SIG-M5 (cell line): ENCODE measurements around the gene CFAP47.
"Not testable (repeated sequence)": the region's sequence is repeated elsewhere in the genome, so short reads cannot be mapped to it uniquely, and the experiment has no call there.

Experiments
- DNase-seq: peaks from one replicate; lab custom pipeline; 2025; lab: John Stamatoyannopoulos, UW

CFAP47 gene, protein sequence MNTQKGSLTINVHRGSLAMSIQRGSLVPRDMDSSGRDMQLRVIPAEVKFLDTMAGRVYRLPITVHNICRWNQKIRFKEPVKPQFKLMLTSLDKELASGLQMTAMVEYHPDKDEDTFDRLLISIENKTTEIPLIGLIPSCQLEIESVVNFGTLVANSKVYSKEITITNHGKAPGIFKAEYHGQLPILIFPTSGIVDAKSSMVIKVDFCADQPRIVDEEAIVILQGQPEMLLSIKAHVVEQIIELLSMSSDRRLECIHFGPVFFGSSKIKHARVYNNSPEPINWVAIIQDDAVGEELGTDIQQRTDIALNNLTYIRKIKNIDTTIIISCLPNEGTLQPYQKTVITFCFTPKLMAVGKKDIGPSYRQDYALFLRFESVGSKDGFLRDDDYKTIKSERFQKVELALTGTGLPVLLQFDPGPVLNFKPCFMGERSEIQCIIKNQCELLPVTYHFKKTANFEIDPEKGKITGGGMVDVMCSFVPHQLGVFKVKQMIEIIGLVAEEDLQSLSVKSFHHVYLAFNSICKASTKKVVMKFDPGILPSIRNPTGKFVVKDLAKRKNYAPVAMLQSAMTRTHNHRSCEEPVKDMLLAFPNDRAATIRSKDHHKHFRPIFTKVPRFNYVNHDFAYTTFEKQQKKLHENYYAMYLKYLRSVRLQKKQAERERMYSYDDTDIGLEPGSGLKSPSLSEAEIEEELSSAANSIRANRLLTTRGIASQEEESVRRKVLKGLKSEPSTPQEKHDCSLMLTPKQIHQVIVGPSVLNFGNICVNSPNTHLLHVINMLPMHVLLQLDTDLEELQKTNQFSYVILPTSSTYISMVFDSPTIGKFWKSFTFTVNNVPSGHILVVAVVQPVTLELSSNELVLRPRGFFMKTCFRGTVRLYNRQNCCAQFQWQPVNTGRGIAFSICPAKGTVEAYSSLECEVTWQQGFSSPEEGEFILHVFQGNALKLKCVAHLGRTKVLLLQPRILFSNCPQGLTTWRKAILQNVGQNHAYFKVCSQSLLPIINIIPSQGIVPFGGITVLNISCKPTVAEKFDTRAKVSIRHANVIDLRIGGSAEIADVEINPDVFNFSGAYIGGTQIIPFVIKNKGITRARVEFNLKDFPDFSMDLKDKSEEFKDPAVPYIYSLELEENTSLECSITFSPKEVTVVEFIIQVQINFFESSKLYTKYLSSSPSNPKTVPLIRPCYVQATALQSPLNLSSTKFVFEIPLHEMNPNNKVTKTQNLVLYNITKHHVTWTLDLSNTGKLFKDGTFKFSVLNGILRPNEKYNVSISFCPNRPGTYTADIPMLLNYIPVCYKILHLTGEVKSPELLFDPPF (N-terminal part only)

DNA sequence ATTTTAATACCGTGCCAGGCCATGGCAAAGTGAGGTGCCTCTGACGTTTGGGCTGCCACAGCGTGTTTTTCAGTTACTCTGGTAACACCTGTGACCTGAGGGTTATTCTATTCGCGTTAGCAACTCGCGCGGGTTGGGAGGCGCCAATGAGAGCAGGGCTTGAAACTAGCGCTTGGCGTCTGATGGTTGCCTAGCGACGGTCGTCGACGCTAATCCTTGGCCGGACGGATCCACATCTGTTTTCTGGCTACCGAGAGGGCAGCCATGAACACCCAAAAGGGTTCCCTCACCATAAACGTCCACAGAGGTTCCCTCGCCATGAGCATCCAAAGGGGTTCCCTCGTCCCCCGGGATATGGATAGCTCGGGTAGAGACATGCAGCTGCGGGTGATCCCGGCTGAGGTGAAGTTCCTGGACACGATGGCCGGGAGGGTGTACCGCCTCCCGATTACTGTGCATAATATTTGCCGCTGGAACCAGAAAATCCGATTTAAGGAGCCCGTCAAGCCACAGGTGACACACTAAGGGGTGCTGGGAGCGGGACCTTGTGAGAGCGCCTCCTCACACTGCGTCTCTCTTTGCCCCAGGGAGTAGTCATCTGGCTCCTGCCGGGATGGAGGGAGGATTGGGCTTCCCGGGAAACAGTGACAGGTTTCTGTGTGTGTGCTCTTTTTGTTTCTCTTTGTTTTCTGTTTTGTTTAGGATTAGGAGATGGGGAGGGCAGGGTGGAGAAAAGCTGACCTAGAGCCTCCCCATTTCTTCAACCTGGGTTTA, at the start of gene CFAP47:
Gene CFAP47 (plus strand): TSS at position 199 of the 774 bp plus-strand sequence. CDS start 66 bp downstream, at position 265.
- DNase-seq: no peak

DNA sequence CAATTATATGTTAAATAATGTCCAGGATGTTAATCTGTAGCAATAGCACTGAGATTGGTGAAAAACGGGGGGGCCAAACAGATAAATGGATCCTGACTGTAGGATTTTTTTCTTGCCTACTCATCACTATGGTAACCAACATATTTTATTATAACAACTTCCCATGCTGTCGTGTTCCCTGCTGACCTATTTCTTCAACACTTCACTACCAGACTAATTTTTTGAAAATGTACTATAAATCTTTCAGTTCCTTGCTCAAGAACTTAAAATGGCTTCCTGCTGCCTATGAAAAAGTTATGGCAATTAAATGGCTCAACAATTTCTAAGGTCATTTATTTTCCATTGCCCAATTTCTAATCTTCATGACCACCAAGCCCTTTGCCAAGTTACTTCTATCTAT, 38.9 kb upstream of the CFAP47 start:
- DNase-seq: no peak

DNA sequence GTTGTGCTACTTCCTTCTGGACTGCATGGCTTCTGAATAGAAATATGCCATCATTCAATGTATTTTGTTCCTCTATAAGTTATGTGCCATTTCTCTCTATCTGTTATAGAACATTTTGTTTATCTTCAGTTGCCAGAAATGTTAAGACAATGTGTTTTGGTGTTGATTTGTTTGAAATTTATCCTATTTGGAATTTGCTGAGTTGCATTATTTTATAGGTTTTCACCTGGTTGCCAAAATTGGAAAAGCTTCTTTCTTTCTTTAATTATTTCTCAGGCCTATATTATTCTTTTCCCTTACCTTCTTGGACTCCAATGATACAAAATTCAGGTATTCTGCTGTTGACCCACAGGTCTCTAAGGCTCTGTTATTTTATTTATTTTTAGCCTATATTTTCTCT, 33.4 kb upstream of the CFAP47 start:
- DNase-seq: no peak

DNA sequence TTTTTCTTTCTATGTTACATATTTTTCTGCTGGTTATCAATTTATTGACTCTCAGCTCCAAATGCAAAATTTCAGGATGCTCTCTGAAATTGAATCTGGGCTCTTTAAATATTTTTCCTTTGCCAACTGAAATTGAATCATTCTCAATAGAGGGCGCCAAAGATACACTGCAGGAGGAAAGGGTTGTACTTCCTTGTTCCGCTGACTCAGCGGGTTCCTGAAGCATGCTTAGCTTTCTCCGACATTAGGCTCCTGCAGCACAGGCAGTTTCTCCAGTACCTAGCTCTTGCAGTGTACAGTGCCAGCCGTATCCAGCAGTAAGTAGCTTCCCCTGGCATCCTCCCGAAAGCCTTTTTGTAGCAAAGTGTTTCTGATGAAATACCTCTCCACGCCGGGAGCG, 28.8 kb upstream of the CFAP47 start:
- DNase-seq: no peak

DNA sequence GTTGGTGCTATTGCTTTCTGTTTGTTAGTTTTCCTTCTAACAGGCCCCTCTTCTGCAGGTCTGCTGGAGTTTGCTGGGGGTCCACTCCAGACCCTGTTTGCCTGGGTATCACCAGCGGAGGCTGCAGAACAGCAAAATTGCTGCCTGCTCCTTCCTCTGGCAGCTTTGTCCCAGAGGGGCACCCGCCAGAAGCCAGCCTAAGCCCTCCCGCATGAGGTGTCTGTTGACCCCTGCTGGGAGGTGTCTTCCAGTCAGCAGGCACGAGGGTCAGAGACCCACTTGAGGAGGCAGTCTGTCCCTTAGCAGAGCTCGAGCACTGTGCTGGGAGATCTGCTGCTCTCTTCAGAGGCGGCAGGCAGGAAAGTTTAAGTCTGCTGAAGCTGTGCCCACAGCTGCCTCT, 67.3 kb downstream of the CFAP47 start:
- DNase-seq: not testable (repeated sequence)

DNA sequence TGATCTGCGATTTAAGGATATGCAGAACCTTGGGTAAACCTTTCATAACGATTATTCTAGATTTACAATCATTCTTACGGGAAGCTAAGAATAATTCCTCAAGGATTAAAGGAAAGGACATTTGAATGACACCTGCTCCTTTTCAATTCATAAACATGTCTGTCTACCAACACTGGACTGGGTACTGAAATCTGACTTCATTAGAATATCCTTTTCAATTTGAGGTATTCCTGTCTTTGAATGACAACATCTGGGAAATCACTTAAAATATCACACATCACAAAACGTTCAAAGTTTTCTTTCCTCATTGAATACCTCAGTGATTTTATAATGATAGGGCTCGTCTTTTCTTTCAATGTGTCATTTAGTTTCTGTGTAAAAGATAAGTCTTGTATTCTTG, 87.7 kb downstream of the CFAP47 start:
- no peak for DNase-seq

DNA sequence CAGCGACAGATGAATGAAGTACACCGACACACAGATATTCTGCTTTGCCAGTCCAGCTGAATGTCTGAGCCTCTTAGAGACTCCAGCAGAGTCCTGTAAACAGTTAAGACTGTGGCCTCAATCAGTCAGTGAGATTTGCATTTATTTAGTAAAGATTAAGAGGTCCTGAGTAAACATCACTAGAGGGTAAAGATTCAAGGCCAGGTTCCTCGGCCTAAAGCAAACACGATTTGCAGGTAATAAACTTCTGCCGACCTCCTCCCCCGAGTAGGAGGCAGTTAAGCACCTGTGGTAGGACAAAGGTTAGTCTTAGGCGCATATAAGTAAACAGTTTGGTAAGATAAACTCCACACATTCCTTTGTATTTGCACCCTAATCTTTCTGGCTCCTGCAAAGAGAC, 99.6 kb downstream of the CFAP47 start:
- no peak for DNase-seq

DNA sequence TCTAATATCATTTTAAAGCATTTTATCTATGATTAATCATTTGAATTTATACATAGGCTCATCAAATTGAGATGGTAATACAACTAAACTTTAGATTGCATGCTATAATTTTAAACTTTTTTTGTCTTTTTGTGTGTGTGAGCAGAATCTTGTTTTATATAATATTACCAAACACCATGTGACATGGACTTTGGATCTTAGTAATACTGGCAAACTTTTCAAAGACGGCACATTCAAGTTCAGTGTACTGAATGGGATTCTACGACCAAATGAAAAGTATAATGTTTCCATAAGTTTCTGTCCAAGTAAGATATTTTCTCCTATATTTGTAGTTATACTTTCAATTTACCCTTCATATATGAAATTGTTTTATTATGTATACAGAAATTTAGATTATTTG, 116.0 kb downstream of the CFAP47 start:
- DNase-seq: no peak

DNA sequence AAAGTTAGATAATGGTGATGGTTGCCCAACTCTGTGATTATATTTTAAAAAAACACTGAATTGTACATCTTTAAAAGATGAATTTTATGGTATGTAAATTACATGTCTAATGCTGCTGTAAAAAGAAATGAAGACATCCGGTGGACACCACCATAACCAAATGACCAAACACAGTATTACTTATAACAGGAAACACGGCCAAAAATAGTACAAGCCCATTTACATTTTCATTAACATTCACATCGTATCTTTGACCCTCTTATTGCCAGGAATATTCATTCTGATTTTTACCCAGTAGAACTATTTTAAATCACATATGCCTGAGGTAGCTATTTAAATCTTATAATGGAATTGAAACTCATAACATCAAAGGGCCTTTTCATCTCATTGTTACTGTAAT, 143.2 kb downstream of the CFAP47 start:
- DNase-seq: no peak

DNA sequence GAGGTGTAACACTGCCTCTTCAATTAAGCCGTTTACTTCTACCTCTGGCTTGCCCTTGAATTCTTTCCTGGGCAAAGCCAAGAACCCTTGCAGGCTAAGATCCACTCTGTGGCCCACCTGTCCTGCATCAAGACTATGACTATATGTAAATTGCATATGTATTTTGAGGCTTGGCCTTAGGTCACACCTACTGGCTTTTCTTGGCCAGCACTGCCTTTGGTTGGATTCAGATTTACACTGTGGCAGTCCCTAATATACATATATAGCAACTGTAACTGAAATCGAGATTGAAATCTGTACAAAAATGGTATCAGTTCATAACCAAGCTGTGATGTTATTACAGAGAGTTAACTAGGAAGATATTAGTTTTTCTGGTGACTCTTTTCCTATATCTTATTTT, 151.5 kb downstream of the CFAP47 start:
- DNase-seq: no peak

DNA sequence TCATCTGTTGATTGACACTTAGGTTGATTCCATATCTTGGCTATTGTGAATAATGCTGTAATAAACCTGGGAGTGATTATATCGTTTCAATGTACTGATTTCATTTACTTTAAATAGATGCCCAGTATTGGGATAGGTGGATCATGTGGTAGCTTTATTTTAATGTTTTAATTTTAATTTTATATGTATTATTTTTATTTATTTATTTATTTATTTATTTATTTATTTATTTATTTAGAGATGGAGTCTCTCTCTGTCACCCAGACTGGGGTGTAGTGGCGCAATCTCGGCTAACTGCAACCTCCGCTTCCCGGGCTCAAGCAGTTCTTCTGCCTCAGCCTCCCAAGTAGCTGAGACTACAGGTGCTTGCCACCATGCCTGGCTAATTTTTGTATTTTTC, 155.5 kb downstream of the CFAP47 start:
- not testable (repeated sequence) for DNase-seq

DNA sequence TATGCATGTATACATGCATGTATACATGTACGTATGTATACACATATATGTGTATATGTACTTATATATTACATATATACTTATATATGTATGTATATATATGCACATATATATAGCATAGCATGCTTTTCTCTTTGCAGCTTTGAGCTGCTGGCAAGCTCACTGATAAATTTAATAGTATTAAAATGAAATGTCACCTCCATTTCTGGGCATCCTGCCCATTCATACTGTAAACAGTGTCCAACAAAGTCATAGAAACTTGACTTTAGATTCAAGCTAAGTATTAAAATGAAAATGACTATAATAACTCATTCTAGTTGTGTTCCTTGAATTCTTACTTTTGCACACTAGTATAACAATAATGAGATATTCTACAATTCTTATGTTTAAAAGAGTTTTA, 163.7 kb downstream of the CFAP47 start:
- no peak for DNase-seq

DNA sequence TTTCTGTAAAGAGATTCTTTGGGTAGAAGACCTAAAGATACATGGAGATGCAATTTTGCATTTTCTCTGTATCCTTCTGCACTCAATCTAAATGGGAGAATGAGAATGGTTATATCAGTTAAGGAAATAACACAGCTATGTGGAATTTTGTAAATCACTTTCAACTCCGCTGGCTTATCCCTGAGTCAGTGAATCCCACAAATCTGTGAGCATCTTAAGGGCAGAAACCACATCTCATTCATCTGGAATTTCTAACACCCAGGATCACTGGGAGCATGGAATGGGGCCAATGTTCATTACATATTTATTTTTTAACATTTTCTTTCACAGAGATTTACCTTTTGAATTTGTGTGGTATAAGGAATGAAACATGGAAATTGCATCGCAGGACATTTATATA, 167.8 kb downstream of the CFAP47 start:
- no peak for DNase-seq

DNA sequence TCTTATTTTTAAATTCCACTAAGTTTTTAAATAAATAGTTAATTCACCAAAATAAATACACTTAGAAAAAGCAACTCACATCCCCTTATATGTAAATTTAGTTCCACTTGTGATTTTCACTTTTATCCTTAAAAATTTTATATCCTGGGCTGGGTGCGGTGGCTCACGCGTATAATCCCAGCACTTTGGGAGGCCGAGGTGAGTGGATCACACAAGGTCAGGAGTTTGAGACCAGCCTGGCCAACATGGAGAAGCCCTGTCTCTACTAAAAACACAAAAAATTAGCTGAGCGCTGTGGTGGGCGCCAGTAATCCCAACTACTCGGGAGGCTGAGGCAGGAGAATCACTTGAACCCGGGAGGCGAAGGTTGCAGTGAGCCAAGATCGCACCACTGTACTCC, 169.4 kb downstream of the CFAP47 start:
- not testable (repeated sequence) for DNase-seq

DNA sequence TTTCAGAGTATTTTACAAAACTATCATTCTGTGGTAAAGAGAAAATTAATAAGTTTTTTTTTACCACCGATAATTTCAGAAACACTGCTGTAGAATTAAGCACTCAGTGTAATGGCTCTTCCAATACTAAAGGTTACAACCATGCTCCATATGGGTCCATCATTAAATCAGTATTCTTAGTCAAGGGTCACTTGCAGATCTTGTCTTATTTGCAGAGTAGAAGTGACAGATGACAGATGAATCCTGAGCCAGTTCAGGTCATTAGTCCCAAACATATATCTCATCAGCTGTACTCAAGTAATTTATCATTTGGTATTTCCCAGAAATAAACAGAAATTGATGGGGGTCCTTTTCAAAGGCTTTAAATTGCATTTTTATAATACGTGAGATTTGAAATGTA, 182.9 kb downstream of the CFAP47 start:
- no peak for DNase-seq

DNA sequence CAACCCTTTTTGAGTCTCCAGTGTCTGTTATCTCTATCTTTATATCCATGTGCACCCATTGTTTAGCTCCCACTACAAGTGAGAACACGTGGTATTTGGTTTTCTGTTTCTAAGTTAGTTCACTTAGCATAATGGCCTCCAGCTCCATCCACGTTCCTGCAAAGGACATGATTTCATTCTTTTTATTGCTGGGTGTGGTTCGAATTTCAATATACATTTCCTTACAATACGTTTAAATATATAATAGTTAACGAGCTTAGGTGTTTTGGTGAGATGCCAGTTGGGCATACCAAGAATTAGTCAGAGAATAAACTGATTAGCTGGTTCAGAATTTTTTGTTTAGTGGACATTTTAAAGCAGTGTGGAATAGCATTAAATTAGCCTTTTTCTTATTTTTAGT, 196.7 kb downstream of the CFAP47 start:
- DNase-seq: no peak

DNA sequence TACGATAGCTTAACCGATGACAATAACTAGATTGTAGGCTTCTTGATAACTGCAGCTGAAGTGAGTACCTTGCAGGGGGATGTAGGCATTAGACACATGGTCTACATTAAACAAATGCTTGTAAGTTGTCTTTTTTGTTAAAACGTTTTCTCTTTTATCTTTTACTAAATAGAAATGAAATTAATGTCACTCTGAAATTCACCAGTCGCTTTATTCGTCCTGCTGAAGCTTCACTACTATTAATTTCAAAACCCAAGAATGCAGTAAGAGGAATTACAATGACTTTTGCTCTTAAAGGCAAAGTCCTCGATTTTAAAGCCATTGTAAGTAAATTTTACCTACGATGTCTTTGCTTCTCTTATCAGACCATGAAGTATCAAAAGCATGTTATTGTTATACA, 239.7 kb downstream of the CFAP47 start:
- DNase-seq: no peak

DNA sequence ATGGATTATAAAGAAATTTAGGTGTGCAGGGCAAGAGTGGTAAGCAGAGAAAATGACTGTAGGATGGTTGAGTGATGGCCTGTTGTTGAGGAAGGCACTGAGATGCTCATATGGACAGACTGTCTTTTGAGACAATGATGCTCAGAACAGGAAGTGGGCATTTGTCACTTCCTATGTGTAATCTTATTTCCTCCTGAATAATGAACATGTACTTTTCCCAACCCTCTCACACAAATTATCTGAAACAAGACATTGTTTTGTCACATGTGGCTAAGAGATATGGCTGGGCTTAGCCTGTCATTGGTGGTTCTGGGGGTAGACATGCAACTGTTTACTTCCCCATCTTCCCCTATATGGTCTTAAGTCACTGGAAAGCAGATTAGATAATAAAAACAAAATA, 240.5 kb downstream of the CFAP47 start:
- DNase-seq: no peak

DNA sequence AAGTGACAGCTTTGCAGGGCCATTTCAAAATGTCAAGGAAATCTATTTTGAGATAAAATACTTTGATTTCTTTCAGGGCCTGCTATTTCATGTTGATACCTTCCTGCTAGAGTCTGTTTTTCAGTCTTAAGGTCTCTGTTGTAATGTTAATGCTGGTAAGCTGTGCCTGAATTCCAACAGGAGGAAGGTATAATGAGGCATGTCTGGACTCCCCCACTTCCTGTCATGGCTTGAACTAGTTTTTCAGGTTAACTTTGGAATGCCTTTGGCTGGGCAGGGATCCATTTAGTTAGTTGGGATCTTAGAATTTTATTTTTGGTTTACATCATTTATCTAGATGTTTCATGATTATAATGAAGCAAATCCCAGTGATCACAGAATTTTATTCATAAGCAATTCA, 279.0 kb downstream of the CFAP47 start:
- no peak for DNase-seq

DNA sequence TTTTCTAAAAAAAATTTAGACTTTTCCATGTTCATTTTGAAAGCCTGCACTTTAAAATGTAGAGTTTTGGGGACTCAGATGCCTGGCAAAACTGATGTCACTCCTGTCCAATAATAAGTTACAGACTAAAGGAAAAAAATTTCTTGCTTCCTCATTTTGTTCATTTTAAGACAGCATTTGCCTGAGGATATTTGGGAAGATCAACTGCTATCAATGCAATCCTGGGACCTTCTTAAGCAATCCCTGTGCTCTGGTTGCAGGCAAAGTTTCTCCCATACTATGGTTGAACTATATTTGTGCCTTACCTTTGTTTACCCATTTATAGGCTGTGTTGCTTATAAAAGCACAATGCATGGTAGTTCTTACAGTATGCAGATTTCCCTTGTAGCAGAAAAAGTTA, 280.4 kb downstream of the CFAP47 start:
- no peak for DNase-seq

DNA sequence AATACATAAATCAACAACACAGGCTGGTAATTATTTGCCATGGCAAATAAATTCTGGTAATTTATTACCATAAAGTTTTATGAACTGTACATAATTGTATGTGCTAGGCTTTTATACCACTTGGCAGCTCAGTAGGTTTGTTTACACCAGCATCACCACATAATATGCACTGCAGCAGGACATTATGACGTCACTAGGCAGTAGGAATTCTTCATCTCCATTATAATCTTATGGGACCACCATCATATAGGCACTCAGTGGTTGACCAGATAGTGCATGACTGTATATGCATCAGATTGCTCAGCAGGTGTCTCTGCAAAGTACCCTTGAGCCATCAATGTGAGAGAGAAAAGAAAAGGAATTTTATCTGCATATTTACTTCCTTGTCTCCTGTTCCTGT, 295.4 kb downstream of the CFAP47 start:
- DNase-seq: no peak

DNA sequence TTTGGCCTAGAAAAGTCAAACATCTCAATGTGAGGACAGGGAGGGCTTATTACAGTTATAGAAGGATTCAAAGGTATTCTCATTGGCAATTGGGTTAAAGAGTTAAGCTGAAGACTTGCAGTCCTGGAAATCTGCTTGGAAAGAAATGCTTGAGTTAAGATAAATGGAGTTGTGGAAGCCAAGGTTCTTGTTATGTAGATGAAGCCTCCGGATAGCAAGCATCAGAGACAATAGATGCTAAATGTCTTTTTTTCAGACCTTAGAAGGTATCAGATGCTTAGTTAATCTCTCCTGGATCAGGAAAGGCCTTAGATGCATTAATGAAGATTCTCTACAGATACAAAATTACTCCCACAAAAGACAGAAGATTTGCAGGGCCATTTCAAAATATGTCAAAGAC, 299.3 kb downstream of the CFAP47 start:
- DNase-seq: no peak
